T-helper 22 cell (primary cell): ENCODE data around the gene PATL2.
"Not testable (repeated sequence)": the region's sequence is repeated elsewhere in the genome, so short reads cannot be mapped to it uniquely, and the experiment has no call there.

ENCODE experiments used
- DNase-seq: peaks from one replicate; pipeline ENCODE4 v3.0.0-alpha.2; 2020; ENCODE audit warnings: low read depth

Gene PATL2

GRCh38 chr15:44690245-44690644 is 20.9 kb downstream of the PATL2 start:
- DNase-seq, result not testable (repeated sequence)

- not testable (repeated sequence) for DNase-seq
Measured at GRCh38 chr15:44689318-44689717, 21.8 kb downstream of the PATL2 start.

- DNase-seq, result peak; percentile 55
Measured at GRCh38 chr15:44682809-44683682, 28.1 kb downstream of the PATL2 start.

- no peak for DNase-seq
Measured at GRCh38 chr15:44682211-44682610, 28.9 kb downstream of the PATL2 start.

DNA sequence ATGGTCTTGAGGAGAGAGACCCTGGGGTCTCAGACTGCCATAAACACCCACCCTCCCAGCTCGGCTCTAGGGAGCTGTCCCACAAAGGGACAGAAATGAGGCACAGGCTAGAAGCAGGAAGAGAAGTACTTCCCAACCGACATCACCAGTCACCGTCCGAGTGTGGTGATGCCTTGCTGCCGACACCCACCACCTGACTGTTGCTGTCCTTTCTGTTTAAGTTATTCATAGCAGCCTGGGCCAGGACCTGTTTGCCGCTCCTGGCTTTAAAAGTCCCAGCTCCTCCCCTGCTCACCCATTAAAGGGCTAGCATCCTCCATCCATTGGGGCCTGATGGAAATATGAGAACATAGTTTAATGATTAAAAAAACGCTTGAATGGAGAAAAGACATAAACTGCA is 34.4 kb downstream of the PATL2 start:
- DNase-seq, result no peak

DNA sequence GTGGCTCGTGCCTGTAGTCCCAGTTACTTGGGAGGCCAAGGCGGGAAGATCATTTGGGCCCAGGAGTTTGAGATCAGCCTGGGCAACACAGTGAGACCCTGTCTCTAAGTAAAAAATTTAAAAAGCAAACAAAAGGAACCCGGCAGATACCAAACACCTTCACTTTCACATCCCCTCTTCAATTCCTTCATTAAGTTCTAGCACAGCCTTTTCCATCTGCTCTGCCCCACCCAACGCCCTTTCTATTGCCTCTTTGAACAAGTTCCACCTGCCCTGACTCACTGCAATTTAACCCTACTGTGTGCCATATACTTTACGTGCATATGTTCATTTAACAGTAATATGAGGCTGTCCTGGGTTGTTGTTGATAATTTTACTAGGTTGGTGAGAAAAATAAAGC is 35.2 kb downstream of the PATL2 start:
- DNase-seq, result no peak

GRCh38 chr15:44673639-44674038 is 37.5 kb downstream of the PATL2 start:
- DNase-seq, result no peak

DNA sequence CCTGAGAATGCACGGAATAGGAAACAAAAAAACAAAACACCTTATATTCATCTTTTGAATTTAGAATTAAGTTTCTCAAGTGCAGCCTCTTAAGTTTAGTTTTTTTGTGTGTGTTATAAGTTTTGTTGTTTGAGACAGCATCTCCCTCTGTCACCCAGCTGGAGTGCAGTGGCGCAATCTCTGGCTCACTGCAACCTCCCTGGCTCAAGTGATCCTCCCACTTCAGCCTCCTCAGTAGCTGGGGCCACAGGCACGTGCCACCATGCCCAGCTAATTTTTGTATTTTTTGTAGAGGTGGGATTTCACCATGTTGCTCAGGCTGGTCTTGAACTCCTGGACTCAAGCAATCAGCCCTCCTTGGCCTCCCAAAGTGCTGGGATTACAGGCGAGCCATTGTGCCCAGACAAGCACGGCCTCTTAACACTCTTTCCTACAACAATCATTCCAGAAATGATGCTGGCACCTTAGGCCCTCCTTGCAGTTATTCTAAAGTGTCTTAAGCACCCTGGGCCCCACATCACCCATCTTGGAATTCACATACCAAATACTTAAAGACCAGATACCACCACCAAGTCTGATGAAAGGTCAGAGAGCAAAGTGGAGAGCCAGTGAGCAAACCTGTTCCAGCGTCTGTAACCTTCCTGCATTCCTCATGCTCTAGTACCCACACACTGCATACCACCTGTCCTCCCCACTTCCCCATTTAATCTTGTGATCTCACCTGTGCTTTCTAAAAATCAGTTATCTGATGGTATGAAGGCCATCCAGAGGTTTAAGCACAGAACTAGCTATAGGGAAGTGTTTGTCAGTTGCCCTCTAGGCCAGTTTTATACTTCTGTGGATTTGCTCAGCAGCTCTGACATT is 40.8 kb downstream of the PATL2 start:
- no peak for DNase-seq

DNA sequence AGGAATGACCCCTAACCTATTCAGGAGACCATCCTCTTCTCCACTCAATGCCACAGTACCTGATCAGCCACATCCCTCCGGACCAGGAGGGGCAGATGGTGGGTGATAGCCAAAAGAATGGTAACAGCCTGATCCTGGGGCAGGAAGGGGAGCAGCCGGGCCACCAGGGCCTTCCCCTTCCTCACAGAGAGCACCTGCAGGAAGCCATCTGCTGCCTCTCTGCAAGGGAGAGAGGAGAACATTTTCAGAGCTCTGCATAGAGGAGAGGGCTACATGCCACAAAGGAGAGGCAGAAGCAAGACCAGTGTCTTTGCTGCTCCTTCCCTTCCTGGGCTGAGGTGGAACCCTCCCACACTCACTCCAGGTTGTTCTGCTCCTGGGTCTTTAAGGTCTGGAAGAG is 42.2 kb downstream of the PATL2 start:
- DNase-seq, result no peak

- DNase-seq, result no peak
Measured at GRCh38 chr15:44667039-44667360, 44.1 kb downstream of the PATL2 start.

- no peak for DNase-seq
Measured at GRCh38 chr15:44666210-44667038, 44.7 kb downstream of the PATL2 start.

DNA sequence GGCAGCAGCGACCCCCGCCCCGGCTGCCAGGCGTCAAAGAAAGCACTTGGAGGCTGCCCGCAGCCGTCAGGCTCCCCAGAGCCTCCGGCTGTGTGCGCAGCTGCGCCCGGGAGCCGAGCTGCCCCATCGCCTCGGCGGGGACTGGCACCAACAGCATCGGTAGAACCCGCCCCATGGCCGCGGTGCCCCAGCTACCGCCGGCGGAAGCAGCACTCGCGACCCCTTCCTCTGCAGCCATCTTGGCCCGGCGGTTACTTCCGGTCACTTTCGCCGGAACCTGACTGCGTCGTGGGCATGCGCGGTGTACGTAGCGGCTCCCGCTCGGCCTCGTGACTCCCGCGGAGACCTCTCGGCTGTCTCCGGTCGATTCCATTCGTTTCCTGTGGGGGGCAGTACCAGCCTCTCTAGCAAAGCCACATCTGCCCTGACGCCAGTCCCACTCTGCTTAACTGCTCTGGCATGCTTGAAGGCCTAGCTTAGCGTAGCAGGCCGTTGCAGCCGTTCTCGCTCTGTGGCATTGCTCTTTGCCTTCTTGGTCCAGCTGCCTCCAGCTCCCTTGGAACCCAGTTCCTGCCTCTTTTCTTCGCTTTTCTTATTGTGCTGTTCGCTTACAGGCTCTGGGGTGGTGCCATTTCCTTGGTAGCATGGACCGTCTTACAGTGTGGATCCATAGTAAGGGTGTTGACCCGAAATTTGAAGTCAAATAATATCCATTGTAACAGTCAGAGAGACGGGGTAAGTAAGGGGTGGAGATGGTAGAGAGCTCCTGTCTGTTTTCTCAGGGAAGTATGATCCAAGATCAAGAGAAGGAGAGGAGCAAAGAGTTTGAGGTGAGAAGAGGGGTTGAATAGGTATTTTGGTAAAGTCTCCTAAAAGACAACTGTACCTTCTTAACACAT is 47.5 kb downstream of the PATL2 start, which contains the start of gene SPG11:
Gene SPG11 (minus strand): TSS at position 253 of the 899 bp plus-strand sequence. CDS start 15 bp downstream, at position 238.
- peak; percentile 88 for DNase-seq

DNA sequence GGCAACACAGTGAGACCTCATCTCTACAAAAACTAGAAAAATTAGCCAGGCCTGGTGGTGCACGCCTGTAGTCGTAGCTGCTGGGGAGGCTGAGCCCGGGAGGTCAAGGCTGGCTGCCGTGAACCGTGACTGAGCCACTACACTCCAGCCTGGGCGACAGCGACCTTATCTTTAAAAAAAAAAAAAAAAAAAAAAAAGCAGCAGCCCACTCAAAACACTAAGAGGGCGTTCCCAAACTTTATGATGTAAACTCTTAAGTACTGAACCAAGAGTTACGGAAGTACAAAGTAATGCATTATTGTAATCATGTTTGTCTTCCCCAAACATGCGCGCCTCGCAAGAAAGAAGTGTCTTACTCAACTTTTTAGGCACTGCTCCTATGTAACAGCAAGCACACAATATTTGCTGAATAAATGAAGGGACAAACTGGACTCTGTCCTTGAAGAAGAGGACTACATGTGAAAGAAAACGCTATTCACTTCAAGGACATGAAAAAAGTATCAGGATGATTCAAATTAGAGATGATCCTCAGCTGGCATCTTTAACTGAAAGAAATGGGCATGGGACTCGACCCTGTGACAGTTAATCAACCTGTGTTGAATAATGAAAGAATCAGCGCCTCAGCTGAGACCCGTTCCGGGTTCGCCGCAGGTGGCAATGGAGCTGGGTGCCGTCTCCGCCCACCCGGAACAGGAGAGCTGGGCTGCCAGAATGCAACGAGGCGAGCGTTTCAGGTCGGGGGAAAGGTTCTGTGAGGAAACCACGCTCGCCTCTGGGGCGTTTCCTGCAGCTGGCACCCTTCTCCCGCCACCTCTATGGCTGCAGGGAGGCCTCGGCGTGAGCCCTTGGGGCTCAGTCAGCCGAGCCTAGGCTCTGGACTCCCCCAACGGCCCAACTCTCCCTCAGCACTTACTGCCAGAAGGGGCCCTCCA is 48.4 kb downstream of the PATL2 start:
- DNase-seq, result peak; percentile 80

- no peak for DNase-seq
Measured at GRCh38 chr15:44661576-44661975, 49.5 kb downstream of the PATL2 start.

DNA sequence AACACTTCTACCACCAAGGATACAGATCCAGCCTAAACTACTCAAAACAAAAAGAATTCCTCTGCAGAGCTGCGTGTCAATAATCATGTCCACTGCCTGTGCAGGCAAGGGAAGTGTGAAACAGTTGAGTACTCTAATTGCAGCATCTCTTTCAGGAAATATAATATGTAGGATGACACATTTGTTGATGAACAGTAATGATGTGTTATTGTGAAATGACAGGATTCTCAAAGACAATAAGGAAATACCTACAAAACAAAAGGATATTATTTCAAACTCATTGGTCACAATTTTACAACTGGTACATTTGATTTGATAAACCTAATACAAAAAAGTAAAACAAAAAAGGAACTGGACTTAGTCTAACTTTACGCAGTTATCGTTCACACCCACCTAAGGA is 52.1 kb downstream of the PATL2 start:
- DNase-seq, result no peak

DNA sequence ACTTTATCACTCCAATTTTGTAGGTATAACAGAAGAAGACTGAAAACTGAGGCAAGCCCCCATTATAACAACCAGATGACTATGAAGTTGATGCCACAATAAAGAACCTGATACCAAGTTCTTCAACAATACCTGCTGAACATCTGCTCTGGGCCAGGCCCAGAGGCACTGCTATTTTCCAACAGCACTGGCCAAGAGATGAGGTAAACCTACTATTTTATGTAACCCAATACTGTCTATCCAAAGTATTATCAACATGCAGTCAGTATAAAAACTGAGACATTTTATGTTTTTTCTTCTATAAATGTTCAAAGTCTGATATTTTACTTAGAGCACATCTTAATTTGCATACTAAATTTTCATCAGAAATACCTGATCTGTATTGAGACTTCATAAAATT is 53.7 kb downstream of the PATL2 start:
- no peak for DNase-seq

DNA sequence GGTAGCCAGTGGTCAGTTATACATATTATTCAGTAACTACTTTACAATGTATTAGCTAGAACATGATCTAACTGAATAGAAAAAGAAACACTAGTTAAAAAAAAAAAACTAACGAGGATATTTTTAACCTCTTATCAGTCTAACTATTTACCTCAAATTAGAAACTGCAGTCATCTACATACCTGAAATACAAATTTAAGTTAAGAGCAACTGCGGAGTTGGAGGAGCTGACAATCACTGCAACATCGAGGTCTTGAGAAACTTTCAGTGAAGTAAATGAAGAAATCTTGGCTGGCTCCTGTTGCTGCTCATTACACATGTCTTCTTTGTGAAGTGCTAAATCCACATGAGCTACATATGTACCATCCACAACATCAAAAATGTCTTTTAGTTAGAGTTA is 54.2 kb downstream of the PATL2 start:
- DNase-seq, result no peak

DNA sequence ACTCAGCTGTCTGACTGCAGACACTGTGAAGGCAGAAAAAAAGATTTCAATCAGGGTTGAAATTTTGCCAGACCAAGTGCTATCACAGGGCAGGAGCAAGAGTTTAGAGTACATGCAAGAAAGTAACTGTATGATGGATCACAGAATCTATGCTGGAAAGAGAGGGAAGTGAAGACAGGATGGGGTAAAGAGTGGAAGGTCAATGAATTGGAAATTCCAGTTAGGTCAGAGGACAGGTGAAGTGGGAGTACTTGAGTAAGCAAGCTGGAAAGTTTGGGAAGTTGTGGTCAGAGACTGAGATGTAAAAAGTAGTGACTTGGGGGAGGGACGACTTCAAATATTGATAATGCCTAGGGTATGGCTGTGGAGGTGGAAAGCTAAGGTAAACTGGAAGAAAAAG is 54.8 kb downstream of the PATL2 start:
- DNase-seq, result no peak

- DNase-seq, result no peak
Measured at GRCh38 chr15:44654858-44655257, 56.3 kb downstream of the PATL2 start.

DNA sequence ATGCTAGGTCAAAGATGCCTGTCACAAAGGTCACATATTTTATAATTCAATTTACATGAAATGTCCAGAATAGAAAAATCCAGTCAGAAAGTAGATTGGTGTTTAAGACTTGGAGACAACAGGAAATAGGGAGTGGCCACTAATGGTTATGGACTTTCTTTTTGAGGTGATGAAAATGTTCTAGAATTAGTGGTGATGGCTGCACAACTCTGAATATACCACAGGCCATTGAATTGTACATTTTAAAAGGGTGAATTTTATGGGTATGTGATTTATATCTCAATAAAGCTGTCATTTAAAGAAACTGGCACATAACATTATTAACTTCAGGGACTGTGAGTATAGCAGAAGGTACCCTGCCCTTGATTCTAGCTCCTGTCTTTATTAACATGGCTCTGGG is 63.5 kb downstream of the PATL2 start:
- no peak for DNase-seq
